ENCODE results near the gene ZNF200.
"Not testable (repeated sequence)": the region's sequence is repeated elsewhere in the genome, so short reads cannot be mapped to it uniquely, and the experiment has no call there.

GRCh38 chr16:3197694-3198333 is 37.1 kb downstream of the ZNF200 start:
- TF ChIP-seq, protein P1, sequence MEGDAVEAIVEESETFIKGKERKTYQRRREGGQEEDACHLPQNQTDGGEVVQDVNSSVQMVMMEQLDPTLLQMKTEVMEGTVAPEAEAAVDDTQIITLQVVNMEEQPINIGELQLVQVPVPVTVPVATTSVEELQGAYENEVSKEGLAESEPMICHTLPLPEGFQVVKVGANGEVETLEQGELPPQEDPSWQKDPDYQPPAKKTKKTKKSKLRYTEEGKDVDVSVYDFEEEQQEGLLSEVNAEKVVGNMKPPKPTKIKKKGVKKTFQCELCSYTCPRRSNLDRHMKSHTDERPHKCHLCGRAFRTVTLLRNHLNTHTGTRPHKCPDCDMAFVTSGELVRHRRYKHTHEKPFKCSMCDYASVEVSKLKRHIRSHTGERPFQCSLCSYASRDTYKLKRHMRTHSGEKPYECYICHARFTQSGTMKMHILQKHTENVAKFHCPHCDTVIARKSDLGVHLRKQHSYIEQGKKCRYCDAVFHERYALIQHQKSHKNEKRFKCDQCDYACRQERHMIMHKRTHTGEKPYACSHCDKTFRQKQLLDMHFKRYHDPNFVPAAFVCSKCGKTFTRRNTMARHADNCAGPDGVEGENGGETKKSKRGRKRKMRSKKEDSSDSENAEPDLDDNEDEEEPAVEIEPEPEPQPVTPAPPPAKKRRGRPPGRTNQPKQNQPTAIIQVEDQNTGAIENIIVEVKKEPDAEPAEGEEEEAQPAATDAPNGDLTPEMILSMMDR (conservative IDR thresholded peaks at IDR 0.05; ENCODE audit: low read depth, low read length): not testable (repeated sequence)
- not testable (repeated sequence) for TF ChIP-seq EZH2 (IDR thresholded peaks at IDR 0.05; ENCODE audit: borderline replicate concordance, low read depth, low read length, poor library complexity, severe bottlenecking)

Data from A673 (cell line).